Transverse colon (tissue), 4 donors: ENCODE data around the gene MYBPC2.

Experiments
- CTCF ChIP-seq, 5 experiments: fragments of 200-600 bp in 3 of 5; fragments of 450-650 bp in 2 of 5; sonication (generic) in 3 of 5; IDR thresholded peaks; 1 replicate in 2 of 5; 2 replicates in 3 of 5; pipeline ENCODE4 v1.5.1; 2016 to 2017; ENCODE audit warnings: antibody characterized with exemption in 5 of 5, inconsistent platforms in 3 of 5, mild to moderate bottlenecking in 2 of 5, moderate library complexity in 1 of 5
- POLR2AphosphoS5 ChIP-seq, 3 donors: sonication (generic); formaldehyde crosslinking; IDR thresholded peaks; one replicate each; pipeline ENCODE4 v1.6.1; 2016; ENCODE audit warnings: antibody characterized with exemption in 3 of 3

GRCh38 chr19:50420127-50420526 is 12.6 kb upstream of the MYBPC2 start:
- no peak for TF ChIP-seq CTCF (IDR thresholded peaks at IDR 0.05)
- TF ChIP-seq POLR2AphosphoS5 (IDR thresholded peaks at IDR 0.05), result no peak
